Mesodermal cell (in vitro differentiated cells): ENCODE results near the gene RNF212.
"Not testable (repeated sequence)": the region's sequence is repeated elsewhere in the genome, so short reads cannot be mapped to it uniquely, and the experiment has no call there.

Experiments used
- H3K27ac ChIP-seq: 2 replicates; pipeline ENCODE4 v1.7.0; 2013; ENCODE audit warnings: mild to moderate bottlenecking, low read depth, low read length, moderate library complexity; ENCODE audit not compliant: severe bottlenecking
- H3K36me3 ChIP-seq: 2 replicates; pipeline ENCODE4 v1.7.1; 2013; ENCODE audit warnings: mild to moderate bottlenecking, low read length, moderate library complexity; ENCODE audit not compliant: control insufficient read depth, insufficient read depth
- H3K4me1 ChIP-seq: one replicate; pipeline ENCODE4 v1.7.1; 2013; ENCODE audit warnings: mild to moderate bottlenecking, low read length; ENCODE audit not compliant: insufficient read depth, control insufficient read depth, poor library complexity, severe bottlenecking
- H3K4me3 ChIP-seq: 2 replicates; pipeline ENCODE4 v1.7.0; 2013; ENCODE audit warnings: low read length, control low read depth, mild to moderate bottlenecking; ENCODE audit not compliant: insufficient read depth, poor library complexity, severe bottlenecking; ENCODE audit errors: extremely low read depth
- H3K9me3 ChIP-seq: 2 replicates; pipeline ENCODE4 v1.7.1; 2013; ENCODE audit warnings: mild to moderate bottlenecking, low read length, moderate library complexity; ENCODE audit not compliant: control insufficient read depth
- WGBS, 2 experiments: methylation state at CpG; one replicate each; pipeline ENCODE4 v1.1.5; 2013; ENCODE audit warnings: missing lambda C conversion rate in 2 of 2; ENCODE audit not compliant: insufficient coverage in 2 of 2; 5-methylcytosine and 5-hydroxymethylcytosine counted together

The RNF212 gene

DNA sequence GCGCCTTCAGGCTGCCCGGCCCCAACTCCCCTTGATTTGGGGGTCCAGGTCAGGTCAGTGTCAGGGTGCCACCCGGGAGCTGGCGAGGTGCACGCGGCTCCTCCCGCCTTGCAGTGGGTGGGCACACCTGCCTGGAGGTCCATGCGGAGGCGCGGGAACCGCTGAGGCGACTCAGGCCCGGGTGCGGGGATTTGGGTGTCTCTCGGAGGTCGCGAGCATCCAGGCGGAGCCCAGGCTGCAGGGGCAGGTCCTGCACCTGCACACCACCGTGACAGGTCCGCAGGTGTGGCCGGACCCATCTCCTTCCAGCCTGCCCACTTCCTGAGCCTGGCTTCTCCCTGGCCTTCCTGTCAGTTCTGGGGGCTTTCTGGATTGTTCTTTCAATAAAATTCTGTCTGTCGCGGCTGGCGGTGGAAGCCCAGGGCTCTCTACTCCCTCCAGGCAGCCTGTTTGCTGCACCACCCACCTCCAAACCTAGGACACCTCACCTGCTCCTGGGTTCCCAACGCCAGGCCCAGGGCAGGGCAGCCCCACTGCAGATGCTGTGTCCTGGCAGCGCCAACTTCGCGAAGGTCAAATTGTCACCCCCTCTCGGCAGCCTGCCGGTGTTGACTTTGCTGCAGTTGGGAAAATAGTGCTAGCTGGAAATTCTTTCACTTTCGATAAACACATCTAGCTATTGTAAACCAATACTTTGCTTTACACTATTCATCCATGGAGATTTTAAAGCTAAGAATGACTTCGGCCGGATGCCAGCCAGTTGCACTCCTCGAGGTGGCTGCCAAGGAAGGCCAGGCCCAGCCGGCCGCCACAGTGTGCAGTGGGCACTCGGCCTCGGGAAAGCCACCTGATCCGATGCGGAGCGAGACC is 66.0 kb downstream of the RNF212 start:
- H3K36me3 ChIP-seq = no peaks in the 10 kb centered on the region
- no peak overlapping the region for H3K4me3 ChIP-seq
- H3K4me1 ChIP-seq = peaks cover 26% of the 10 kb centered on the region
- WGBS, 2 experiments = 86 to 89% methylated on average over 34 to 39 of the region's 41 CpGs
- peak overlapping the region; percentile 59 for H3K27ac ChIP-seq
- peaks cover 4% of the 10 kb centered on the region for H3K9me3 ChIP-seq

- Histone ChIP-seq H3K27ac (peak overlapping the region; percentile 59), H3K4me1 (peaks cover 32% of the 10 kb centered on the region)
- WGBS, 2 experiments = 10 to 11% methylated on average over 25 to 26 of the region's 29 CpGs
- not testable (repeated sequence) for H3K9me3 ChIP-seq, H3K4me3 ChIP-seq, H3K36me3 ChIP-seq
These were observed 66.8 kb downstream of the RNF212 start for GRCh38 chr4:1046581-1047011.

- H3K4me3 ChIP-seq = no peak overlapping the region
- H3K4me1 ChIP-seq = peaks cover 41% of the 10 kb centered on the region
- H3K36me3 ChIP-seq = no peaks in the 10 kb centered on the region
- no peaks in the 10 kb centered on the region for H3K9me3 ChIP-seq
- 89 to 95% methylated on average over 13 to 27 of the region's 36 CpGs for WGBS, 2 experiments
- H3K27ac ChIP-seq = no peak overlapping the region
These were observed 67.7 kb downstream of the RNF212 start for GRCh38 chr4:1045595-1046201.

GRCh38 chr4:1045193-1045594 is 68.2 kb downstream of the RNF212 start:
- Histone ChIP-seq H3K27ac (no peak overlapping the region), H3K36me3 (no peaks in the 10 kb centered on the region), H3K4me1 (peaks cover 43% of the 10 kb centered on the region), H3K9me3 (no peaks in the 10 kb centered on the region), H3K4me3 (no peak overlapping the region)
- 93 to 95% methylated on average over 12 to 13 of the region's 14 CpGs for WGBS, 2 experiments

DNA sequence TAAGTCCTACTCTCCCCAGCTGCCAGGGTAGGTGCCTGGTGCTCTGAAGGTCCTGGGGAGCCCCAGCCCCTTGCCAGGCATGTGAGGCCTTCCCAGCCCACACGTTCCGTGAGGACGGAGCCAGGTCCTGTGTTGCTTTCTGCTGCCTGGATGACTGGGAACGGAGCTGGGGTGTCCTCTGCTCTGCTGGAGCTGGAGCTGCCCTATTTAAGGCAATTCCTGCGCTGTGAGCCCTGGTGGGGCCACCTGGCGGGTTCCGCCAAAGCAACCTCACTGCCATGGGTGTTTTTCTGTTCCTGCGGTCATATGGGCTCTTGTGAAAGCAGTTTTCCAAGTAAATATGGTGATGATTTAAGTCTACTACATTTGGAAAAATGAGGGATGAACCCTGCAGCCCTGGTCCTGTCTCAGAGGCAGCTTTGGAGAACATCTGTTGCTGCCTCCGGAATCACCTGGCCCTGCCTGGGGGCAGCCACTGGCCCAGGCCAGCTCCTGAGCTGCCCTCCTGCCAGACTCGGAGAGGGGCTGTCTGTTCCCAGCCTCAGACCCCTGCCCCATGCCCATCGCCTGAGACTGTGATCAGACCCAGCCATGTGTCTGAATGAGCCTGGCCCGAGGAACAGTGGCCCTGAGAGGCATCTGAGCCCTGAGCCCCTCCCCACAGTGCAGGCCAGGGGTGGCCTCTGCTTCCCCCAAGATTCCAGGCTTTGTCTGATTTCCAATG is 68.7 kb downstream of the RNF212 start:
- Histone ChIP-seq H3K27ac (peak overlapping the region; percentile 95), H3K4me1 (peaks cover 49% of the 10 kb centered on the region), H3K4me3 (no peak overlapping the region), H3K36me3 (no peaks in the 10 kb centered on the region), H3K9me3 (no peaks in the 10 kb centered on the region)
- 93 to 96% methylated on average over 9 to 12 of the region's 12 CpGs for WGBS, 2 experiments

DNA sequence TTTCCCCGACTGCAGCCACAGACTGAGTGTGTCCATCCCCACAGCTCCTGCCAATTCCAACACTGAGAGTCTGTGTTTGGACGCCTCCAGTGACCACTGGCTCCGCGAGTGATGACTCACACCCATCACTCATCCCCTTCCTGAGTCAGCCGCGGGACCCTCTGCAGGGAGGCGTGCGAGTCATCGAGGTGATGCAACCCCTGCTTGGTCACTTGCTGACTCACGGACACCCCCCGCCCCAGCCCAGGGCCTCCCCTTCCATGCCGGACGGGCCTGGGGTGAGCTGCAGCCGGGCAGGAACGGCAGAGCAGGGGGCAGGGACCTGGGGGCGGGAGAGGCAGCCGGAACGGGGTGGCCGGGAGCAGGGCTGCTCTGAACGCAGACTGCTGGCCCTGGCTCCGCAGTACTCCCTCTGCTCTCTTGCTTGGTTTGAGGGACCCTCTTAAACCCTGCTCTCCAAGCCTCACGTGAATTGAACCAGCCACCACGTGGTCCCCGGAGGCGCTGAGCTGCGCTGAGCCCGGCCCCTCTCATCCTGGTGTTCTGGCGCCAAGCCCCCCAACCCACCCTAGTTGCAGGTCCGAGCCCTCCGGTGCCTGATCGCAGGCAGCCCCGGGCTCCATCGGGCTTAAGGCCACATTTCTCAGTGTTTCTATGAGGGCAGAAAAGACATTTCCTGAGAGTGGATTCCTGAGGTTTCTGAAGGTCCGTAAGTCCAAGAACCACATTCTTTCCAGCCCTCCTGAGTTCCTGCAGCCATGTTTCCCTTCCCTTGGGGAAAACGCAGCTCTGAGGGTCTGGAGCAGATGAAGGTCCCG is 69.5 kb downstream of the RNF212 start:
- peak overlapping the region; percentile 95 for H3K27ac ChIP-seq
- WGBS, 2 experiments = 28 to 30% methylated on average over 29 to 33 of the region's 36 CpGs
- no peaks in the 10 kb centered on the region for H3K9me3 ChIP-seq
- H3K4me3 ChIP-seq = no peak overlapping the region
- H3K4me1 ChIP-seq = peaks cover 50% of the 10 kb centered on the region
- no peaks in the 10 kb centered on the region for H3K36me3 ChIP-seq

DNA sequence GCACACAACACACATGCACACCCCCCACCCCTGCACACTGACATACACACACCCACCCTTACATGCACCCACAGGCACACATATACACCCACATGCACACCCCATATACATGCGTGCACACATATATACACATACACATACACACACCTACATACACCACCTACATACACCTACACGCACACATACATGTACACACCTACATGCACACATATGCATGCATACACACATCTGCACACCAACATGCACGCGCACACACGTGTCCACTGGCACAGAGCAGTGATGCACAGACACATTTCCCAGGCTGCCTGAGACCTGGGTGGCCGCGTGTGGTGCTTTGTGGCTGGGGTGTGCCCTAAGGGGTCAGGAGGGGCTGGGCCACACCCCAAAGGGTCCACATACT is 70.2 kb downstream of the RNF212 start:
- peaks cover 50% of the 10 kb centered on the region for H3K4me1 ChIP-seq
- H3K4me3 ChIP-seq = no peak overlapping the region
- 48 to 76% methylated on average over 4 to 7 of the region's 7 CpGs for WGBS, 2 experiments
- peak overlapping the region; percentile 95 for H3K27ac ChIP-seq
- no peaks in the 10 kb centered on the region for H3K36me3 ChIP-seq
- H3K9me3 ChIP-seq = no peaks in the 10 kb centered on the region

- 93 to 98% methylated on average over 4 to 10 of the region's 17 CpGs for WGBS, 2 experiments
- Histone ChIP-seq H3K36me3 (no peaks in the 10 kb centered on the region), H3K27ac (no peak overlapping the region), H3K9me3 (no peaks in the 10 kb centered on the region), H3K4me1 (peaks cover 50% of the 10 kb centered on the region), H3K4me3 (no peak overlapping the region)
These were observed 70.9 kb downstream of the RNF212 start for GRCh38 chr4:1042352-1043055.

GRCh38 chr4:1041936-1042330 is 71.4 kb downstream of the RNF212 start:
- Histone ChIP-seq H3K9me3 (no peaks in the 10 kb centered on the region), H3K36me3 (no peaks in the 10 kb centered on the region), H3K4me3 (no peak overlapping the region), H3K27ac (peak overlapping the region; percentile 18), H3K4me1 (peaks cover 49% of the 10 kb centered on the region)
- WGBS, 2 experiments = 83 to 89% methylated on average over 7 of the region's 8 CpGs
